HepG2 (cell line): Measurements from ENCODE around the gene RACGAP1. TPM values are rescaled to one million over a fixed set of nuclear protein-coding genes. Genes with fewer than 3 reads are reported as not detected.

ENCODE experiments used
- ATAC-seq: fragments of 200-7000 bp; cut with Tn5 transposase; 3 replicates; pipeline ENCODE4 v1.9.1; 2020; ENCODE audit warnings: mild to moderate bottlenecking, moderate library complexity
- BruUV-seq: library from RNA; stranded (reverse); fragments of 400-500 nt; replicated peaks from 2 replicates; lab custom pipeline; 2021; lab: Mats Ljungman, UMichigan
- CTCF ChIA-PET: fragments of 300-600 bp; formaldehyde crosslinking; extraction: SDS; loops from one replicate; lab custom pipeline; 2021; ENCODE audit warnings: low total read pairs, inconsistent platforms, low intra/inter-chr PET ratio; lab: Yijun Ruan, JAX
- POLR2A ChIA-PET: fragments of 350-600 bp; sonication (Branson Sonifier 250); formaldehyde crosslinking; loops from one replicate; lab custom pipeline; 2020; ENCODE audit warnings: antibody characterized with exemption, inconsistent platforms; lab: Yijun Ruan, JAX
- DNase-seq: peaks from one replicate; pipeline ENCODE4 v3.0.0-alpha.2; 2015; ENCODE audit warnings: low spot score
- FAIRE-seq: peaks from 3 replicates; lab custom pipeline; 2011; peaks lifted over from hg19 to GRCh38; lab: Jason Lieb, UNC
- H2AFZ ChIP-seq: one replicate; pipeline ENCODE4 v1.6.1; 2011; ENCODE audit warnings: low read length, inconsistent platforms
- H3K27ac ChIP-seq: fragments of 300-600 bp; 3 replicates; pipeline ENCODE4 v1.8.0; 2011; ENCODE audit warnings: mixed run types, mild to moderate bottlenecking, mixed read lengths, low read length, inconsistent platforms; ENCODE audit not compliant: insufficient read depth; ENCODE audit errors: extremely low read length
- H3K27me3 ChIP-seq, 2 experiments: fragments of 200-600 bp in 1 of 2; 2 replicates in 1 of 2; 3 replicates in 1 of 2; pipeline versions ENCODE4 v1.6.0 to v1.8.0; 2011; ENCODE audit warnings: low read length in 2 of 2, mild to moderate bottlenecking in 2 of 2, moderate library complexity in 2 of 2, inconsistent platforms in 1 of 2; ENCODE audit not compliant: insufficient read depth in 2 of 2, control insufficient read depth in 1 of 2
- H3K36me3 ChIP-seq, 2 experiments: fragments of 200-600 bp in 1 of 2; replicated peaks in 1 of 2; 2 replicates in 1 of 2; 3 replicates in 1 of 2; pipeline versions ENCODE4 v1.5.1 to v1.8.0; 2011; ENCODE audit warnings: low read length in 2 of 2, inconsistent platforms in 1 of 2; ENCODE audit not compliant: insufficient read depth in 2 of 2, control insufficient read depth in 1 of 2
- H3K4me1 ChIP-seq: 2 replicates; pipeline ENCODE4 v1.5.1; 2012; ENCODE audit warnings: low read length, inconsistent platforms; ENCODE audit not compliant: insufficient read depth
- H3K4me2 ChIP-seq: 2 replicates; pipeline ENCODE4 v1.6.0; 2011; ENCODE audit warnings: low read depth, low read length, inconsistent platforms
- H3K4me3 ChIP-seq, 3 experiments: fragments of 200-600 bp in 1 of 3; sonication (generic), shearing (Covaris generic) in 1 of 3; replicated peaks in 1 of 3; 2 replicates each; pipeline ENCODE4 v1.5.1; 2011 to 2016; ENCODE audit warnings: low read length in 3 of 3, inconsistent platforms in 2 of 3, low read depth in 2 of 3, mild to moderate bottlenecking in 2 of 3, control low read depth in 1 of 3, mixed read lengths in 1 of 3; ENCODE audit not compliant: insufficient read depth in 1 of 3
- H3K79me2 ChIP-seq: one replicate; pipeline ENCODE4 v1.6.1; 2011; ENCODE audit warnings: low read length, inconsistent platforms; ENCODE audit not compliant: insufficient read depth
- H3K9ac ChIP-seq: 2 replicates; pipeline ENCODE4 v1.6.0; 2011; ENCODE audit warnings: mild to moderate bottlenecking, low read depth, low read length, inconsistent platforms; ENCODE audit not compliant: insufficient read depth
- H3K9me3 ChIP-seq: 2 replicates; pipeline ENCODE4 v1.5.1; 2012; ENCODE audit warnings: mild to moderate bottlenecking, low read length
- H4K20me1 ChIP-seq: 2 replicates; pipeline ENCODE4 v1.6.0; 2011; ENCODE audit warnings: inconsistent platforms, mild to moderate bottlenecking, low read length, moderate library complexity; ENCODE audit not compliant: insufficient read depth
- HDAC6 ChIP-seq: fragments of 200-600 bp; sonication (generic); IDR thresholded peaks from 2 replicates; pipeline ENCODE4 v1.7.0; 2017; ENCODE audit warnings: mild to moderate bottlenecking, antibody characterized with exemption, low read length, low read depth
- JUND ChIP-seq: sonication (generic); formaldehyde crosslinking; IDR thresholded peaks from 2 replicates; pipeline ENCODE4 v1.8.0; 2022; ENCODE audit warnings: mild to moderate bottlenecking, missing genetic modification reagents
- KDM5B ChIP-seq: sonication (generic); formaldehyde crosslinking; IDR thresholded peaks from 2 replicates; pipeline ENCODE4 v1.4.0; 2020; ENCODE audit warnings: missing genetic modification reagents, mild to moderate bottlenecking, borderline replicate concordance
- MEF2D ChIP-seq: sonication (generic); formaldehyde crosslinking; IDR thresholded peaks from 2 replicates; pipeline ENCODE4 v1.5.1; 2020; ENCODE audit warnings: mild to moderate bottlenecking, missing genetic modification reagents
- PAXIP1 ChIP-seq: sonication (generic); formaldehyde crosslinking; conservative IDR thresholded peaks from 2 replicates; pipeline ENCODE4 v1.4.0; 2020; ENCODE audit warnings: mild to moderate bottlenecking, missing genetic modification reagents, moderate library complexity
- SALL1 ChIP-seq: sonication (generic); formaldehyde crosslinking; IDR thresholded peaks from 2 replicates; pipeline ENCODE4 v1.8.0; 2022; ENCODE audit warnings: mild to moderate bottlenecking, missing genetic modification reagents
- TMF1 ChIP-seq: sonication (generic); formaldehyde crosslinking; IDR thresholded peaks from 2 replicates; pipeline ENCODE4 v1.8.1; 2022; ENCODE audit warnings: low read depth, missing genetic modification reagents
- ZNF207 ChIP-seq: fragments of 450-650 bp; IDR thresholded peaks from 2 replicates; pipeline ENCODE4 v1.6.1; 2016; ENCODE audit warnings: antibody characterized with exemption, borderline replicate concordance
- ZNF354B ChIP-seq: sonication (generic); formaldehyde crosslinking; IDR thresholded peaks from 2 replicates; pipeline ENCODE4 v1.8.0; 2022; ENCODE audit warnings: mild to moderate bottlenecking, missing genetic modification reagents
- ZNF670 ChIP-seq: sonication (generic); formaldehyde crosslinking; IDR thresholded peaks from 2 replicates; pipeline ENCODE4 v1.8.0; 2022; ENCODE audit warnings: mild to moderate bottlenecking, missing genetic modification reagents, borderline replicate concordance
- ZNF790 ChIP-seq: sonication (generic); formaldehyde crosslinking; IDR thresholded peaks from 2 replicates; pipeline ENCODE4 v1.8.0; 2022; ENCODE audit warnings: missing genetic modification reagents, mild to moderate bottlenecking, borderline replicate concordance
- WGBS: methylation state at CpG from one replicate; pipeline ENCODE4 v1.1.6; 2017; ENCODE audit warnings: low lambda C conversion rate; 5-methylcytosine and 5-hydroxymethylcytosine counted together
- in situ Hi-C: cut with HindIII; loops from 2 replicates; pipeline ENCODE4 v1.10.0; 2017; ENCODE audit warnings: low pct_unique_long_range_greater_than_20kb; ENCODE audit not compliant: extremely low pct_ligation_motif_present
- intact Hi-C: fragments of 100-400 bp; cut with micrococcal nuclease; formaldehyde crosslinking; loops from one replicate; pipeline ENCODE4 v1.10.0; 2022; ENCODE audit not compliant: unreplicated experiment
- polyA plus RNA-seq, 8 experiments: library from polyadenylated mRNA; depleted of rRNA in 3 of 8; stranded (reverse) in 7 of 8; unstranded in 1 of 8; fragments of >200 nt; fragmentation: Illumina TruSeq in 4 of 8; extraction: Trizol in 4 of 8; gene quantifications; 2 replicates each; pipeline versions ENCODE4 v1.2.1 to v1.2.3, GENCODE V29; 2011 to 2016; ENCODE audit warnings: low read depth in 4 of 8, missing spikeins in 1 of 8, mixed read lengths in 1 of 8; ENCODE audit not compliant: insufficient read depth in 1 of 8
- total RNA-seq, 5 experiments: library from RNA; depleted of rRNA; stranded (reverse); fragments of >200 nt; fragmentation: Illumina TruSeq; extraction: Trizol; gene quantifications; 2 replicates each; pipeline ENCODE4 v1.2.3, GENCODE V29; 2016; ENCODE audit warnings: low read depth in 1 of 5
- TF ChIP-seq, protein P1 (sequence below): sonication (generic); formaldehyde crosslinking; IDR thresholded peaks from 2 replicates; pipeline ENCODE4 v1.5.0; 2020; ENCODE audit warnings: mild to moderate bottlenecking, missing genetic modification reagents

RACGAP1 gene
- total and polyA plus RNA-seq, 2 of the 13 experiments (the other 11 are each of a cell fraction or from before 2014, with no cell fraction given), result 16.7 to 57.9 TPM

DNA sequence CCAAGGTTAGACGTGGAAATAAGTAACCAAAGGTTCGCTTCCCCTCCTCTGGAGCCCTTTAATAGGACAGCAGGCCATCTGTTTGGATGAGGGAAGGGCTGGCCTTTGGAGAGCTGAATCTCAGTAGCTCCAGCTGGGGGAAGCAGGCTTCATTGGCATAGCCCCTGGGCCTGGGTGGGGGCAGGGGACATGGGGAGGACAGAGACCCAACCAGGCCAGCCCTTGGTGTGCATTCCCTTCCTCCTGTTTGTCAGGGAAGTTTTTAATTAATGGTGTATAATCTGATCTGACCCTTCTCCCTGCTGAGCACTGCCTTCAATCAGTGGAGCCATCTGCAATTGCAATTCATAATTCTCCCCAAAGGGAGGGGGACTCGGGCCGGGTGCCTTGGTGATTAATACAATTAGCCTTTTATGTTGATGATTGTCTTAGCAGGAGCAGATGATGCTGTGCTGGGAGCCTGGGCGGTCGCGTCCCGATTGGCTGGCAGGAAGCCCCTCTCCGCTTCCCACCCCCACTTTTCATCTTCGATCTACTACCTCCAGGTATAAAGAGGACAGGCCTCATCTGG is 46.2 kb downstream of the RACGAP1 start:
- Histone ChIP-seq H3K4me2 (peak overlapping the region; percentile 15; the same call in 1 of the 2 replicates), H3K9me3 (no peaks in the 10 kb centered on the region), H4K20me1 (no peaks in the 10 kb centered on the region), H2AFZ (no peak overlapping the region), H3K4me1 (peaks cover 74% of the 10 kb centered on the region), H3K27ac (no peak overlapping the region), H3K27me3 (no peaks in the 10 kb centered on the region; a peak in 2 of 5 replicates), H3K9ac (no peak overlapping the region), H3K79me2 (no peaks in the 10 kb centered on the region), H3K4me3 (no peak overlapping the region), H3K36me3 (no peaks in the 10 kb centered on the region)
- WGBS, result 64% methylated on average over 8 of the region's 10 CpGs
- intact Hi-C loops, result no loop called here
- peak; percentile 13 for ATAC-seq
- ChIA-PET POLR2A (interaction anchor here (3.8 kb wide), 1 partner anchor 11 kb away, joined by 24 read pairs; no protein-coding TSS in a partner anchor), CTCF (no interaction called here)
- no TSS peak for BruUV-seq
- no peak for DNase-seq
- no peak for TF ChIP-seq TMF1 (CRISPR knock-in tag)
- no peak for FAIRE-seq
- in situ Hi-C loops, result no loop called here

DNA sequence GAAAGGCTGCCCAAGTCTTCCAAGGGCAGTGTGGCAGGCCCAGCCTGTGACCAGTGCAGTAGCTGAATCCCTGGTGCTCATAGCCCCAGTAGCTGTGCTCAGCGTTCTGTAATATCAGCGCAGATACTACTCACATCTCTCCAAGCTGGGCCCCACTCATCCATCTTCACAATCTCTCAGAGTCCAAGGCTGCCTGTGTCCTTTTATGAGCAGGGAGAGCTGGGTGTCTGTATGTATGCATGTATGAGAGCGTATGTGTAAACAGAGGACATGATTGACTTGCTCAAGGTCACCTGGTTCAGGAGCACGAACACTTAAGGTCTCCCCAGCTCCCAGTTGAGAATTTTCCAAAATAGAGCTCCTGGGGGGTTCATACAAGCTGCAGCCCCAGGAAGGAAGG is 47.2 kb downstream of the RACGAP1 start:
- Histone ChIP-seq H3K27ac (peak overlapping the region; percentile 29), H3K4me1 (peaks cover 79% of the 10 kb centered on the region), H3K4me3 (no peak overlapping the region), H3K36me3 (no peaks in the 10 kb centered on the region), H3K79me2 (no peaks in the 10 kb centered on the region), H3K4me2 (no peak overlapping the region), H3K27me3 (no peaks in the 10 kb centered on the region; a peak in 2 of 5 replicates), H4K20me1 (no peaks in the 10 kb centered on the region), H3K9me3 (no peaks in the 10 kb centered on the region), H3K9ac (no peak overlapping the region), H2AFZ (no peak overlapping the region)
- ChIA-PET POLR2A (interaction anchor here (1.1 to 3.8 kb wide), 2 partner anchors 10 to 13 kb away, joined by 3 to 24 read pairs; no protein-coding TSS in a partner anchor), CTCF (no interaction called here)
- BruUV-seq, result no TSS peak
- DNase-seq, result no peak
- WGBS, result 41% methylated on average over 4 of the region's 4 CpGs
- intact Hi-C loops, result no loop called here
- no peak for ATAC-seq
- no peak for FAIRE-seq
- in situ Hi-C loops, result no loop called here
- no peak for TF ChIP-seq ZNF354B (CRISPR knock-in tag)
- TF ChIP-seq PAXIP1, result 0 out of 2 replicates have a peak, but pooled peaks have one; percentile 14
- no peak for TF ChIP-seq KDM5B (CRISPR knock-in tag)
- TF ChIP-seq JUND, result no peak
- TF ChIP-seq HDAC6, result no peak
- TF ChIP-seq, protein P1, sequence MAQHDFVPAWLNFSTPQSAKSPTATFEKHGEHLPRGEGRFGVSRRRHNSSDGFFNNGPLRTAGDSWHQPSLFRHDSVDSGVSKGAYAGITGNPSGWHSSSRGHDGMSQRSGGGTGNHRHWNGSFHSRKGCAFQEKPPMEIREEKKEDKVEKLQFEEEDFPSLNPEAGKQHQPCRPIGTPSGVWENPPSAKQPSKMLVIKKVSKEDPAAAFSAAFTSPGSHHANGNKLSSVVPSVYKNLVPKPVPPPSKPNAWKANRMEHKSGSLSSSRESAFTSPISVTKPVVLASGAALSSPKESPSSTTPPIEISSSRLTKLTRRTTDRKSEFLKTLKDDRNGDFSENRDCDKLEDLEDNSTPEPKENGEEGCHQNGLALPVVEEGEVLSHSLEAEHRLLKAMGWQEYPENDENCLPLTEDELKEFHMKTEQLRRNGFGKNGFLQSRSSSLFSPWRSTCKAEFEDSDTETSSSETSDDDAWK (CRISPR knock-in tag), result no peak
- TF ChIP-seq SALL1 (CRISPR knock-in tag), result 0 out of 2 replicates have a peak, but pooled peaks have one; percentile 27
- no peak for TF ChIP-seq MEF2D
- no peak for TF ChIP-seq ZNF670
- no peak for TF ChIP-seq ZNF790 (CRISPR knock-in tag)
- TF ChIP-seq ZNF207, result no peak
